NB4 (cell line): ENCODE results near the gene PHF21B.

Experiments
- CTCF ChIP-seq: IDR thresholded peaks from one replicate; pipeline ENCODE4 v1.5.1; 2012; ENCODE audit warnings: low read depth, low read length
- POLR2A ChIP-seq: IDR thresholded peaks from 2 replicates; pipeline ENCODE4 v1.6.1; 2011; ENCODE audit warnings: mild to moderate bottlenecking; ENCODE audit not compliant: insufficient read length; ENCODE audit errors: extremely low read depth

- TF ChIP-seq POLR2A: no peak
- no peak for TF ChIP-seq CTCF
Measured at GRCh38 chr22:44964722-44965078, 45.1 kb downstream of the PHF21B start.
